HFF-Myc (cell line): ENCODE data around the gene PARD6B.
"Not testable (repeated sequence)": the region's sequence is repeated elsewhere in the genome, so short reads cannot be mapped to it uniquely, and the experiment has no call there.

ENCODE experiments used
- DNase-seq: peaks from one replicate; pipeline ENCODE4 v3.0.0-alpha.2; 2011; ENCODE audit warnings: low read depth; ENCODE audit errors: extremely low read depth
- H3K4me3 ChIP-seq: replicated peaks from 2 replicates; pipeline ENCODE4 v1.5.1; 2011; ENCODE audit warnings: low read depth, mild to moderate bottlenecking, control low read depth, low read length
- TF ChIP-seq, protein P1 (sequence below): IDR thresholded peaks from 2 replicates; pipeline ENCODE4 v1.5.1; 2012; ENCODE audit warnings: mild to moderate bottlenecking, low read depth, low read length, control low read depth; ENCODE audit errors: missing control alignments

Gene PARD6B

DNA sequence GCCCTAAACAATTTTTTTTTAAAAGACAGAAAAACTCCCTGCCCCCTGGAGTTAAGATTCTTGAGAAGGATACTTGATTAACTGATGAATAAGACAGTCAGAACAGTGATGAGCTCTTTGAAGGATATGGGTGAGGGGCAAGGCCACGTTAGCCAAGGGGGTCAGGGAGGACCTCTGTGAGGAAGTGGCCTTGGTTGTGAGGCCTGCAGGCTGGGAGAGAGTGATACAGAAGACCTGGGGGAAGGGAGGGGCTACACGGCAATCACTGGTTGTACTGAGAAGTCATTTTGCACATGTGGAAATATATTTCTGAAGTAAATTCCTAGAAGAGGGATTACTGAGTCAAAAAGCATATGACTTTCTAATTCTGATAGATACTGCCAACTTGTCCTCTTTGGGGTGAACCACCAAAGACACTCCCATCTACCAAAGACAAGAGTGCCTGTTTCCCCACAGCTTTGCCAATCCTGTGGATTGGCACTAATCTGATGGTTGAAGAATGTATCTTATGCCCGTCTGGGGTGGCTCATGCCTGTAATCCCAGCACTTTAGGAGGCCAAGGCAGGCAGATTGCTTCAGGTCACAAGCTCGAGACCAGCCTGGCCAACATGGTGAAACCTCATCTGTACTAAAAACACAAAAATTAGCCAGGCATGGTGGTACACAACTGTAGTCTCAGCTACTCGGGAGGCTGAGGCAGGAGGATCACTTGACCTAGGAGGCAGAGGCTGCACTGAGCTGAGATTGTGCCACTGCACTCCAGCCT lies 41.2 kb downstream of the PARD6B start:
- TF ChIP-seq, protein P1, sequence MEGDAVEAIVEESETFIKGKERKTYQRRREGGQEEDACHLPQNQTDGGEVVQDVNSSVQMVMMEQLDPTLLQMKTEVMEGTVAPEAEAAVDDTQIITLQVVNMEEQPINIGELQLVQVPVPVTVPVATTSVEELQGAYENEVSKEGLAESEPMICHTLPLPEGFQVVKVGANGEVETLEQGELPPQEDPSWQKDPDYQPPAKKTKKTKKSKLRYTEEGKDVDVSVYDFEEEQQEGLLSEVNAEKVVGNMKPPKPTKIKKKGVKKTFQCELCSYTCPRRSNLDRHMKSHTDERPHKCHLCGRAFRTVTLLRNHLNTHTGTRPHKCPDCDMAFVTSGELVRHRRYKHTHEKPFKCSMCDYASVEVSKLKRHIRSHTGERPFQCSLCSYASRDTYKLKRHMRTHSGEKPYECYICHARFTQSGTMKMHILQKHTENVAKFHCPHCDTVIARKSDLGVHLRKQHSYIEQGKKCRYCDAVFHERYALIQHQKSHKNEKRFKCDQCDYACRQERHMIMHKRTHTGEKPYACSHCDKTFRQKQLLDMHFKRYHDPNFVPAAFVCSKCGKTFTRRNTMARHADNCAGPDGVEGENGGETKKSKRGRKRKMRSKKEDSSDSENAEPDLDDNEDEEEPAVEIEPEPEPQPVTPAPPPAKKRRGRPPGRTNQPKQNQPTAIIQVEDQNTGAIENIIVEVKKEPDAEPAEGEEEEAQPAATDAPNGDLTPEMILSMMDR = no peak
- DNase-seq = no peak

DNA sequence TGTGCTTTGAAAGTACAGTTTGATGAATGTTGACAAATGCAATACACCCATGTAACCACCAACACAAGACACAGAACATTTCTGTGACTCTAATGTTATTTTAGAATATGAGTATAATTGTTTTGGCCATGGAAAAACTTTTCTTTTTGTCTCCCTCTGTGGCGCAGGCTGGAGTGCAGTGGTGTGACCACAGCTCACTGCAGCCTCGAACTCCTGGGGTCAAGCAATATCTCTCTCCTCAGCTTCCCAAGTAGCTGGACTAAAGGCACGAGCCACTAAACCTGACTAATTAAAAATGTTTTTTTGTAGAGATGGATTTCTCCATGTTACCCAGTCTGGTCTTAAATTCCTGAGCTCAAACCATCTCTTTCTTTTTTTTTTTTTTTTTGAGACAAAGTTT lies 43.1 kb downstream of the PARD6B start:
- TF ChIP-seq, protein P1 = no peak
- no peak overlapping the region for H3K4me3 ChIP-seq
- DNase-seq = no peak

More for the DNA sequence above, 41.2 kb downstream of the PARD6B start:
- no peak overlapping the region for H3K4me3 ChIP-seq

DNA sequence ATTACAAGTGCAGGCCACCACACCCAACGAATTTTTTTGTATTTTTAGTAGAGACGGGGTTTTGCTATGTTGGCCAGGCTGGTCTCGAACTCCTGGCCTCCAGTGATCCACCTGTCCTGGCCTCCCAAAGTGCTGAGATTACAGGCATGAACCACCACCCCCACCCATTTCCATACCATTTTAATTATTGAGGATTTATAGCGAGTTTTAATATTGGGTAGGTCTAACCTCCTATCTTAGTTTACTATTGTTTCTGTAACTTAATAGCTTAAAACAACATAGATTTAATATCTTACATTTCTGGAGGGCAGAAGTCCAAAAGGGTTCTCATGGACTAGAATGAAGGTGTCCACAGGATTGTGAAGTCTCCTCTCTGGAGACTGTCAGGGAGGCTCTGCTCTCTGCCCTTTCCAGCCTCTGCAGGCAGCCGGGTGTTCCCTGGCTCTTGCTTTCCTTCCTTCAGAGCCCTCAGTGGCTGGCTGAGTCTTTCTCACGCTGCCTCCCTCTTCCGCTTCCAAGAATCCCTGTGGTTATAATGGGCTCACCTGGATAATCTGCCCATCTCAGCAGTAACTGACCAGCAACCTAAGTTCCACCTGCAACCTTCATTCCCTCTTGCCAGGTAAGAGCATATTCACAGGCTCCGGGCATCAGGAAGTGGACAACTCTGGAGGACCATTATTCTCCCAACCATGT lies 44.9 kb downstream of the PARD6B start:
- TF ChIP-seq, protein P1 = no peak
- no peak overlapping the region for H3K4me3 ChIP-seq
- DNase-seq = no peak

DNA sequence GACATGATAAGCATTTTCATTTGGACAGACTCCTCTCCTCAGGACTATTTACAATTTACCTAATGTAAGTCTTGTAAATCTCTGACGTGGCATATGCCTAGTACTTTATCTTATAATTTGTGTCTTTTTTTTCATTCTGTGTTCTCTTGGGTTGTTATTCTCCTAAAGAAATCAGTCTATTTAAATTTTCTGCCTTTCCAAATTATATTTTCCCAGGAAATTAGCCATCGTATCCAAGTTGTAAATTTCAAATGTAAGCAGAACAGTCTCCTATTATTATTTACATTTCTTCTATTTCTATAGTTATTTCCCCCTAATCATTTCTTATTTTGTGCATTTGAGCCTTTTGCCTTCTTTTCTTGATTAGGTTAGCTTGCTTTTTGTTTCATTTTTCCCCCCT lies 46.0 kb downstream of the PARD6B start:
- DNase-seq = no peak
- TF ChIP-seq, protein P1 = no peak

DNA sequence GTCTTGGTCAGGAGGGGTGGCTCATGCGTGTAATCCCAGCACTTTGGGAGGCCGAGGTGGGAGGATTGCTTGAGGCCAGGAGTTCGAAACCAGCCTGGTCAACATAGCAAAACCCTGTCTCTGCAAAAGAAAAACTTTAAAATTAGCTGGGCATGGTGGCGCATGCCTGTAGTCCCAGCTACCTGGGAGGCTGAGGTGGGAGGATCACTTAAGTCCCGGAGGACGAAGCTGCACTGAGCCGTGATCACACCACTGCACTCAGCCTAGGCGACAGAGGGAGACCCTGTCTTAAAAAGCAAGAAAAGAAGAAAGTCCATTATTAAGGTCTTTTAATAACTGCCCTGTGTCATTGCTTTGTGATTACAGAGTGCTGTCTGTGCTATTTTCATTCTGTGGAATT lies 47.6 kb downstream of the PARD6B start:
- not testable (repeated sequence) for DNase-seq

More for the DNA sequence above, 46.0 kb downstream of the PARD6B start:
- H3K4me3 ChIP-seq = no peak overlapping the region

DNA sequence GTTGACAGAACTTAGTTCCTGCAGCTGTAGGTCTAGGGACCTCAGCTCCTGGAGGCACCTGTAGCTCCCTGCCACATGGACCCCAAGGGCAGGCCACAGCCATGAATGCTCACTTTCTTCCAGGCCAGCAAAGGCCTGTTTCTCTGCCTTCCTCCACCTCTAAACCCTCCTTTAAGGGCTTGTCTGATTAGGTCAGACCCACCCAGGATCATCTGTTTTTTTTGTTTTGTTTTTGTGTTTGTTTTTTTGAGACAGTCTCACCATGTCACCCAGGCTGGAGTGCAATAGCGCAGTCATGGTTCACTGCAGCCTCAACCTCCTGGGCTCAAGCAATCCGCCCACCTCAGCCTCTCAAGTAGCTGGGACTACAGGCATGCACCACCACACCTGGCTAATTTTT lies 52.0 kb downstream of the PARD6B start:
- TF ChIP-seq, protein P1 = no peak
- DNase-seq = no peak
- no peak overlapping the region for H3K4me3 ChIP-seq

More for the DNA sequence above, 47.6 kb downstream of the PARD6B start:
- not testable (repeated sequence) for H3K4me3 ChIP-seq

DNA sequence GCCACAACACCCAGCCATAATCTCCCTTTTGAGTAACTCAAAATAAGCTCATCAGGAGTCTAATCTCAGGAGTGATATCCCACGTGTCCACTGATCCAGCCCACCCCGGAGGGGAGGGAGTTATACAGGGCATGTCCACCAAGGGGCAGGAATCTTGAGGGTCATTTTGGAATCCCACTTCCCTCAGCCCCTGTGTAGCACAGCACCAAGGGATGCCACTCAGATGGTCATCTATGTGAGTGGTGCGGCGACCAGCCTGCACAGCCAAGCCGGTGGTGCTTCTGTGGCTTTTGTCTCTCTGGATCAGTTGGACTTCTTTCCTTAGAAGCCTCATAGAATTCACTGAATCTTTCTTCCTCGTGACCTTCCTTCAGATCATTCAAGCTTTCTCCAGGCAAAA lies 52.5 kb downstream of the PARD6B start:
- DNase-seq = no peak
- TF ChIP-seq, protein P1 = no peak
- no peak overlapping the region for H3K4me3 ChIP-seq
